Measurements from ENCODE around the gene FBXL15. TPM values are rescaled to one million over a fixed set of nuclear protein-coding genes. Genes with fewer than 3 reads are reported as not detected.

The FBXL15 gene
- total and polyA plus RNA-seq, 2 donors (not counting 1 experiment from before 2014, with no cell fraction given), result 15.5 to 20.7 TPM

- WGBS (ENCODE audit: insufficient coverage), result 93% methylated on average over 2 of the region's 2 CpGs
- H3K79me2 ChIP-seq (ENCODE audit: control insufficient read depth, insufficient read depth, low read length), result no peaks in the 10 kb centered on the region
- H3K9me3 Mint-ChIP-seq (ENCODE audit: insufficient read depth), result no peaks in the 10 kb centered on the region
- POLR2A ChIA-PET, result no interaction called here
- no peak overlapping the region for H3K4me3 ChIP-seq (ENCODE audit: control extremely low read depth in 1 of 5, extremely low read depth in 1 of 5, insufficient read depth in 1 of 5, low read depth in 2 of 5, low read length in 4 of 5)
- intact Hi-C loops (cut with micrococcal nuclease), result no loop called here
- H3K27ac ChIP-seq (ENCODE audit: low read length in 2 of 2), result no peak overlapping the region
- DNase-seq, result no peak
- no peaks in the 10 kb centered on the region for H4K20me1 ChIP-seq (ENCODE audit: control insufficient read depth, insufficient read depth, low read length, poor library complexity, severe bottlenecking)
- no peaks in the 10 kb centered on the region for H3K27me3 Mint-ChIP-seq
- no peaks in the 10 kb centered on the region for H3K4me1 ChIP-seq (ENCODE audit: control insufficient read depth in 2 of 2, insufficient read depth in 2 of 2, low read length in 2 of 2)
- H3K9ac ChIP-seq (ENCODE audit: low read length), result no peak overlapping the region
- no peak for TF ChIP-seq CTCF (IDR thresholded peaks at IDR 0.05)
- no peak for TF ChIP-seq EZH2 (IDR thresholded peaks at IDR 0.05; ENCODE audit: borderline replicate concordance, insufficient read depth, low read depth, low read length, poor library complexity, severe bottlenecking)
- H3K27ac Mint-ChIP-seq, result no peak overlapping the region
- no peaks in the 10 kb centered on the region for H3K4me1 Mint-ChIP-seq
- ATAC-seq (ENCODE audit: low read depth), result no peak
- H2AFZ ChIP-seq (ENCODE audit: insufficient read depth, low read depth, low read length, poor library complexity, severe bottlenecking), result no peak overlapping the region
- no peak overlapping the region for H3K4me3 Mint-ChIP-seq
- CTCF ChIA-PET, result interaction anchor here (1.1 to 1.5 kb wide), 3 partner anchors 13 to 156 kb away, joined by 3 to 4 read pairs (median 4); no protein-coding TSS in a partner anchor
- H3K36me3 ChIP-seq (replicated peaks in 1 of 2; ENCODE audit: control extremely low read depth in 1 of 2, control insufficient read depth in 1 of 2, extremely low read depth in 1 of 2, insufficient read depth in 2 of 2, low read length in 1 of 2), result peaks cover 1 to 63% of the 10 kb centered on the region in 2 experiments
- no peak overlapping the region for H3K4me2 ChIP-seq (replicated peaks; ENCODE audit: low read depth, low read length, poor library complexity, severe bottlenecking)
- no peaks in the 10 kb centered on the region for H3K9me3 ChIP-seq (ENCODE audit: control extremely low read depth in 1 of 3, control insufficient read depth in 2 of 3, insufficient read depth in 1 of 3, low read length in 2 of 3)
- no peaks in the 10 kb centered on the region for H3K27me3 ChIP-seq (replicated peaks in 1 of 4; ENCODE audit: control extremely low read depth in 1 of 4, control insufficient read depth in 3 of 4, insufficient read depth in 4 of 4, low read length in 3 of 4)
Measured at GRCh38 chr10:102375867-102376266, 44.8 kb upstream of the FBXL15 start.

- H3K9me3 Mint-ChIP-seq (ENCODE audit: insufficient read depth), result no peaks in the 10 kb centered on the region
- CTCF ChIA-PET, result interaction anchor here (1.2 to 1.5 kb wide), 2 partner anchors 102 to 157 kb away, joined by 3 to 4 read pairs; no protein-coding TSS in a partner anchor
- no peaks in the 10 kb centered on the region for H3K27me3 Mint-ChIP-seq
Measured at GRCh38 chr10:102376901-102377300, 43.7 kb upstream of the FBXL15 start.

More at GRCh38 chr10:102376901-102377300, 43.7 kb upstream of the FBXL15 start:
- TF ChIP-seq EZH2 (IDR thresholded peaks at IDR 0.05; ENCODE audit: borderline replicate concordance, insufficient read depth, low read depth, low read length, poor library complexity, severe bottlenecking) (no peak), CTCF (IDR thresholded peaks at IDR 0.05) (no peak)
- no peak overlapping the region for H2AFZ ChIP-seq (ENCODE audit: insufficient read depth, low read depth, low read length, poor library complexity, severe bottlenecking)
- DNase-seq (no peak), ATAC-seq (ENCODE audit: low read depth) (no peak)
- intact Hi-C loops (cut with micrococcal nuclease), result no loop called here
- no peak overlapping the region for H3K4me2 ChIP-seq (replicated peaks; ENCODE audit: low read depth, low read length, poor library complexity, severe bottlenecking)
- no peak overlapping the region for H3K9ac ChIP-seq (ENCODE audit: low read length)
- H3K36me3 ChIP-seq (replicated peaks in 1 of 2; ENCODE audit: control extremely low read depth in 1 of 2, control insufficient read depth in 1 of 2, extremely low read depth in 1 of 2, insufficient read depth in 2 of 2, low read length in 1 of 2), result peaks cover 0 to 63% of the 10 kb centered on the region in 2 experiments
- Mint-ChIP-seq H3K4me1 (no peaks in the 10 kb centered on the region), H3K4me3 (no peak overlapping the region), H3K27ac (no peak overlapping the region)
- POLR2A ChIA-PET, result no interaction called here
- no peak overlapping the region for H3K27ac ChIP-seq (ENCODE audit: low read length in 2 of 2)
- WGBS (ENCODE audit: insufficient coverage), result 96% methylated on average over 9 of the region's 12 CpGs
- no peak overlapping the region for H3K4me3 ChIP-seq (ENCODE audit: control extremely low read depth in 1 of 5, extremely low read depth in 1 of 5, insufficient read depth in 1 of 5, low read depth in 2 of 5, low read length in 4 of 5)
- no peaks in the 10 kb centered on the region for H3K27me3 ChIP-seq (replicated peaks in 1 of 4; ENCODE audit: control extremely low read depth in 1 of 4, control insufficient read depth in 3 of 4, insufficient read depth in 4 of 4, low read length in 3 of 4)
- H3K79me2 ChIP-seq (ENCODE audit: control insufficient read depth, insufficient read depth, low read length), result no peaks in the 10 kb centered on the region
- no peaks in the 10 kb centered on the region for H3K9me3 ChIP-seq (ENCODE audit: control extremely low read depth in 1 of 3, control insufficient read depth in 2 of 3, insufficient read depth in 1 of 3, low read length in 2 of 3)
- no peaks in the 10 kb centered on the region for H4K20me1 ChIP-seq (ENCODE audit: control insufficient read depth, insufficient read depth, low read length, poor library complexity, severe bottlenecking)
- no peaks in the 10 kb centered on the region for H3K4me1 ChIP-seq (ENCODE audit: control insufficient read depth in 2 of 2, insufficient read depth in 2 of 2, low read length in 2 of 2)

Data from B cell (primary cell).